ENCODE data around the gene TRIO.

DNA sequence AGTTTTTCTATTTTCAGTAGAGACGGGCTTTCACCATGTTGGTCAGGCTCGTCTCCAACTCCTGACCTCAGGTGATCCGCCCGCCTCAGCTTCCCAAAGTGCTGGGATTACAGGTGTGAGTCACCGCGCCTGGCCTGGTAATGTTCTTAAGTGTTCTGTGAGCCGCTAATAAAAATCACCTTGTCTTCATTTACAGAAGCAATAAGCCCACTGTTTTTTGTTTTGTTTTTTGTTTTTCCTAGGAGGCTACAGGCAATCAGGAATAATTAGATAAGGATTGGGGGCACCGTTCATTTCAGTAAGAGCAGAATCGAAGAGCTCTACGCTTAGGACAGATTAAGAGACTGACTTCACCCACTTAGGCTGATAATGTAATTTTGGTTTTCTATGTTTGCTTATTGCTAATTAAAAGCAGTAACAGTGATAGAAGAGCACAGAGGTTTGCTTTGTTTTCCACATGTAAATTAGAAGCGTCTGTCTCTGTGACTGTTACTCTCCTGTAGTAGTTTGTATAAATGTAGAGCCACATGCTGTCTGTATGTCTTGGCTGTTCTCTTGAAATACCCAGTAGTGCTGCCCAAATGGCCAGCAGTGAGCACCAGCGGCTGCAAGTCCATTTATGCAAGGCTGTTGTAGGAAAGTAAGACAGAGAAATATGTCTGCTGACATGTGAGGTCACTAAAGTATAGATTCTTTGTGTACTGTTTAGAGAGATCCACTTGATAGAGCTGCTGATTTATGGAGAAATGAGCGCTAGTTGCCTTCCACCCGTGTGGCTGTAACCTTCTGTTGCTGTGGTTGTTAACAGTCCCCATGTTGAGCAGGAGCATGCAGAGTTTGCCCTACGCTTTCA, 30.5 kb downstream of the TRIO start:
- TF ChIP-seq RARB (CRISPR knock-in tag; IDR thresholded peaks at IDR 0.05), result no peak
- TF ChIP-seq TSHZ2 (CRISPR knock-in tag; IDR thresholded peaks at IDR 0.05), result no peak
- no peak for TF ChIP-seq ARNTL (CRISPR knock-in tag; IDR thresholded peaks at IDR 0.05; ENCODE audit: borderline replicate concordance, low read depth)
- no peak for TF ChIP-seq ZNF565 (CRISPR knock-in tag; conservative IDR thresholded peaks at IDR 0.05; ENCODE audit: low read depth)
- no peak for TF ChIP-seq SNAI2 (CRISPR knock-in tag; IDR thresholded peaks at IDR 0.05)
